Endothelial cell of umbilical vein (primary cell): ENCODE data around the gene PRRT4. TPM values are rescaled to one million over a fixed set of nuclear protein-coding genes. Genes with fewer than 3 reads are reported as not detected.

Source experiments
- BruUV-seq: library from RNA; stranded (reverse); fragments of 400-500 nt; replicated peaks from 2 replicates; lab custom pipeline; 2021; lab: Mats Ljungman, UMichigan
- CTCF ChIA-PET: fragments of 300-600, 350-600 bp; sonication (Branson Sonifier 250); formaldehyde crosslinking; loops from one replicate; lab custom pipeline; 2021; ENCODE audit warnings: antibody characterized with exemption, inconsistent platforms; lab: Charles Lee
- POLR2A ChIA-PET: fragments of 300-600, 350-600 bp; sonication (Branson Sonifier 250); formaldehyde crosslinking; loops from one replicate; lab custom pipeline; 2021; ENCODE audit warnings: antibody characterized with exemption, inconsistent platforms; lab: Charles Lee
- DNase-seq: peaks from one replicate; pipeline ENCODE4 v3.0.0-alpha.2; 2011; ENCODE audit warnings: low read depth, low spot score
- FAIRE-seq: peaks from 2 replicates; lab custom pipeline; 2011; peaks lifted over from hg19 to GRCh38; lab: Jason Lieb, UNC
- H2AFZ ChIP-seq: 2 replicates; pipeline ENCODE4 v1.6.0; 2012; ENCODE audit warnings: low read depth, low read length, control low read depth, inconsistent platforms
- H3K27ac ChIP-seq: 2 replicates; pipeline ENCODE4 v1.5.1; 2011; ENCODE audit warnings: low read depth, mild to moderate bottlenecking, control low read depth, low read length, moderate library complexity; ENCODE audit not compliant: insufficient read depth
- H3K27me3 ChIP-seq, 2 experiments: 2 replicates each; pipeline versions ENCODE4 v1.6.0 to v1.6.1; 2011; ENCODE audit warnings: low read length in 2 of 2, mixed read lengths in 1 of 2; ENCODE audit not compliant: control insufficient read depth in 2 of 2, insufficient read depth in 2 of 2
- H3K36me3 ChIP-seq, 2 experiments: 2 replicates in 1 of 2; 3 replicates in 1 of 2; pipeline ENCODE4 v1.5.1; 2011; ENCODE audit warnings: low read length in 2 of 2, mild to moderate bottlenecking in 1 of 2, moderate library complexity in 1 of 2; ENCODE audit not compliant: control insufficient read depth in 2 of 2, insufficient read depth in 2 of 2; ENCODE audit errors: extremely low read depth in 1 of 2
- H3K4me1 ChIP-seq: 3 replicates; pipeline ENCODE4 v1.5.1; 2011; ENCODE audit warnings: mild to moderate bottlenecking, low read length; ENCODE audit not compliant: control insufficient read depth, insufficient read depth; ENCODE audit errors: extremely low read depth
- H3K4me2 ChIP-seq: 2 replicates; pipeline ENCODE4 v1.6.1; 2011; ENCODE audit warnings: low read length, control low read depth, mixed read lengths; ENCODE audit not compliant: insufficient read depth
- H3K4me3 ChIP-seq, 3 experiments: fragments of 200-600 bp in 1 of 3; sonication (generic), shearing (Covaris generic) in 1 of 3; replicated peaks in 1 of 3; 2 replicates each; pipeline ENCODE4 v1.5.1; 2011 to 2016; ENCODE audit warnings: control low read depth in 3 of 3, low read length in 3 of 3, mild to moderate bottlenecking in 2 of 3, inconsistent platforms in 1 of 3, low read depth in 1 of 3, moderate library complexity in 1 of 3; ENCODE audit not compliant: insufficient read depth in 1 of 3
- H3K79me2 ChIP-seq: 2 replicates; pipeline ENCODE4 v1.6.0; 2012; ENCODE audit warnings: low read length, inconsistent platforms; ENCODE audit not compliant: control insufficient read depth, insufficient read depth
- H3K9ac ChIP-seq: replicated peaks from 2 replicates; pipeline ENCODE3; 2011; ENCODE audit warnings: low read length, control low read depth; ENCODE audit not compliant: insufficient read depth; ENCODE audit errors: extremely low read depth
- H3K9me1 ChIP-seq: replicated peaks from 3 replicates; pipeline ENCODE4 v1.6.0; 2011; ENCODE audit warnings: mild to moderate bottlenecking, low read length; ENCODE audit not compliant: control insufficient read depth, insufficient read depth; ENCODE audit errors: extremely low read depth
- H3K9me3 ChIP-seq: replicated peaks from 2 replicates; pipeline ENCODE4 v1.5.1; 2012; ENCODE audit warnings: low read length, inconsistent platforms; ENCODE audit not compliant: control insufficient read depth, insufficient read depth
- H4K20me1 ChIP-seq: replicated peaks from 2 replicates; pipeline ENCODE3; 2011; ENCODE audit warnings: mild to moderate bottlenecking, low read length; ENCODE audit not compliant: control insufficient read depth, insufficient read depth; ENCODE audit errors: extremely low read depth
- CTCF ChIP-seq, 2 donors: IDR thresholded peaks; 1 replicate in 1 of 2; 2 replicates in 1 of 2; pipeline ENCODE4 v1.5.1; 2011; ENCODE audit warnings: low read length in 2 of 2, mild to moderate bottlenecking in 2 of 2, moderate library complexity in 2 of 2, control low read depth in 1 of 2, inconsistent platforms in 1 of 2, low read depth in 1 of 2; ENCODE audit not compliant: insufficient read depth in 1 of 2; ENCODE audit errors: extremely low read depth in 1 of 2
- EZH2 ChIP-seq: IDR thresholded peaks from 2 replicates; pipeline ENCODE4 v1.6.1; 2012; ENCODE audit warnings: borderline replicate concordance, low read depth, mild to moderate bottlenecking, moderate library complexity, low read length, inconsistent platforms; ENCODE audit not compliant: severe bottlenecking
- FOS ChIP-seq: IDR thresholded peaks from 2 replicates; pipeline ENCODE4 v1.6.1; 2011; ENCODE audit warnings: mild to moderate bottlenecking, low read length, moderate library complexity, borderline replicate concordance; ENCODE audit not compliant: insufficient read depth
- GATA2 ChIP-seq: IDR thresholded peaks from 2 replicates; pipeline ENCODE4 v1.7.0; 2011; ENCODE audit warnings: low read depth, mild to moderate bottlenecking, moderate library complexity, mixed read lengths, low read length; ENCODE audit not compliant: insufficient read length, insufficient read depth
- JUN ChIP-seq: IDR thresholded peaks from 2 replicates; pipeline ENCODE4 v1.6.1; 2011; ENCODE audit warnings: borderline replicate concordance, low read depth; ENCODE audit not compliant: insufficient read length, insufficient read depth
- MAX ChIP-seq: IDR thresholded peaks from 2 replicates; pipeline ENCODE4 v1.6.1; 2011; ENCODE audit not compliant: insufficient read depth, insufficient read length
- MYC ChIP-seq: IDR thresholded peaks from one replicate; pipeline ENCODE4 v1.6.1; 2011; ENCODE audit warnings: mild to moderate bottlenecking, low read depth, low read length
- POLR2A ChIP-seq: IDR thresholded peaks from 2 replicates; pipeline ENCODE4 v1.6.1; 2012; ENCODE audit warnings: low read depth, mild to moderate bottlenecking, control low read depth, low read length
- POLR2AphosphoS5 ChIP-seq: IDR thresholded peaks from 2 replicates; pipeline ENCODE4 v1.6.1; 2012; ENCODE audit warnings: low read depth, mild to moderate bottlenecking, control low read depth, low read length, moderate library complexity; ENCODE audit not compliant: insufficient read depth
- dilution Hi-C: fragments of 300-500 bp; cut with MboI; formaldehyde crosslinking; loops from one replicate; pipeline ENCODE4 v1.15.0; 2019; ENCODE audit warnings: low sequenced_read_pairs; ENCODE audit not compliant: extremely low pct_ligation_motif_present
- intact Hi-C: fragments of 100-400 bp; cut with micrococcal nuclease; formaldehyde crosslinking; loops from one replicate; pipeline ENCODE4 v1.10.0; 2022
- polyA plus RNA-seq, 4 experiments: library from polyadenylated mRNA; depleted of rRNA in 3 of 4; stranded (reverse) in 3 of 4; unstranded in 1 of 4; fragments of >200 nt; gene quantifications; 2 replicates each; pipeline versions ENCODE4 v1.2.1 to v1.2.3, GENCODE V29; 2011 to 2012; ENCODE audit warnings: missing spikeins in 1 of 4
- total RNA-seq: library from RNA; stranded (reverse); gene quantifications from 2 replicates; pipeline ENCODE4 v1.2.3, GENCODE V29; 2021

Gene PRRT4
- total and polyA plus RNA-seq, 2 donors (not counting 3 experiments of a cell fraction or from before 2014, with no cell fraction given), result 0.03 TPM; not detected in 1

- dilution Hi-C loops (no loop called here), intact Hi-C loops (no loop called here)
- DNase-seq (no peak), FAIRE-seq (no peak)
- TF ChIP-seq FOS (no peak), POLR2A (no peak), EZH2 (no peak), POLR2AphosphoS5 (no peak), MAX (no peak), CTCF (IDR thresholded peaks at IDR 0.05; ENCODE audit: extremely low read depth in 1 of 2, insufficient read depth in 1 of 2, low read depth in 1 of 2, low read length in 2 of 2) (no peak), MYC (no peak), JUN (no peak), GATA2 (no peak)
- Histone ChIP-seq H2AFZ (no peak overlapping the region), H3K4me1 (peaks cover 15% of the 10 kb centered on the region), H3K4me2 (no peak overlapping the region), H3K36me3 (peaks cover 6 to 43% of the 10 kb centered on the region in 2 experiments), H3K4me3 (no peak overlapping the region), H3K27ac (no peak overlapping the region), H3K9ac (no peak overlapping the region), H3K27me3 (no peaks in the 10 kb centered on the region), H4K20me1 (no peaks in the 10 kb centered on the region), H3K9me3 (no peaks in the 10 kb centered on the region), H3K9me1 (no peaks in the 10 kb centered on the region), H3K79me2 (peaks cover 24% of the 10 kb centered on the region)
- no TSS peak for BruUV-seq
- ChIA-PET POLR2A (no interaction called here), CTCF (interaction anchor here (1.2 to 4.7 kb wide), 7 partner anchors 8 to 59 kb away, joined by 4 to 74 read pairs (median 12); partner anchors contain the start of gene IMPDH1)
Measured at GRCh38 chr7:128400566-128400965, 39.1 kb upstream of the PRRT4 start.
